Endothelial cell (in vitro differentiated cells): ENCODE results near the gene DUOX1. TPM values are rescaled to one million over a fixed set of nuclear protein-coding genes. Genes with fewer than 3 reads are reported as not detected.

Source experiments
- DNase-seq: peaks from one replicate; pipeline ENCODE4 v3.0.0; 2021; ENCODE audit warnings: low spot score
- H3K27ac Mint-ChIP-seq: one replicate; pipeline ENCODE4 v1.8.0; 2021; ENCODE audit warnings: mixed read lengths, inconsistent platforms; ENCODE audit not compliant: unreplicated experiment
- H3K27me3 Mint-ChIP-seq: one replicate; pipeline ENCODE4 v1.8.0; 2021; ENCODE audit warnings: mild to moderate bottlenecking, moderate library complexity, mixed read lengths, inconsistent platforms; ENCODE audit not compliant: unreplicated experiment
- H3K36me3 Mint-ChIP-seq: one replicate; pipeline ENCODE4 v1.8.0; 2021; ENCODE audit warnings: mild to moderate bottlenecking, low read depth, mixed read lengths, inconsistent platforms; ENCODE audit not compliant: unreplicated experiment
- H3K4me1 Mint-ChIP-seq: one replicate; pipeline ENCODE4 v1.8.0; 2021; ENCODE audit warnings: mild to moderate bottlenecking, mixed read lengths, inconsistent platforms; ENCODE audit not compliant: unreplicated experiment
- H3K4me3 Mint-ChIP-seq: one replicate; pipeline ENCODE4 v1.8.0; 2021; ENCODE audit warnings: mild to moderate bottlenecking, mixed read lengths, inconsistent platforms; ENCODE audit not compliant: unreplicated experiment
- H3K9me3 Mint-ChIP-seq: one replicate; pipeline ENCODE4 v1.8.0; 2021; ENCODE audit warnings: mixed read lengths, inconsistent platforms; ENCODE audit not compliant: unreplicated experiment
- CTCF ChIP-seq: fragments of 200-600 bp; sonication (generic); IDR thresholded peaks from one replicate; pipeline ENCODE4 v1.5.0; 2021; ENCODE audit warnings: antibody characterized with exemption; ENCODE audit not compliant: unreplicated experiment
- total RNA-seq: library from RNA; stranded (reverse); fragmentation: NEBNext Ultra II Directional; extraction: Animal tissue kit (Norgen Biotek cat#: 25700); gene quantifications from one replicate; pipeline ENCODE4 v1.2.1, GENCODE V29; 2021; ENCODE audit not compliant: unreplicated experiment

DUOX1 gene
- total RNA-seq, 1 donor from 2014 or later = not detected

DNA sequence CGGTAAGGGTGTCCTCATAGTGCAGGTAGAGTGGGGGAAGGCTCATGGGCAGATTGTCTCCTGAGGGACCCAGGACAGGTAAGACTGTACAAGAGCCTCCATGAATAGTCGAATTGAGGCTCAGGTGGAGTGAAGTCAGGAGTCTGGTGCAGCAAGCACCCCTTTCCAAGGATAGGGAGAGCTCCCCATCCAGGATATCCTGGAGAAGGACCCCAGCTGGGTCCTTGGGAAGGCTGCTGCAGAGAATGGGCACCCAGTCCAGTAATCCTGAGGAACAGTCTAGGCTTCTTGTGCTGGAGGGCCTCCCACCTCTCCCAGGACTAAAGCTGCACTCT lies 15.1 kb upstream of the DUOX1 start:
- no peak for DNase-seq
- peaks cover 53% of the 10 kb centered on the region for H3K27me3 Mint-ChIP-seq
- no peak for TF ChIP-seq CTCF
- no peak overlapping the region for H3K4me3 Mint-ChIP-seq
- no peaks in the 10 kb centered on the region for H3K9me3 Mint-ChIP-seq
- peaks cover 24% of the 10 kb centered on the region for H3K4me1 Mint-ChIP-seq
- peaks cover 3% of the 10 kb centered on the region for H3K36me3 Mint-ChIP-seq
- no peak overlapping the region for H3K27ac Mint-ChIP-seq

DNA sequence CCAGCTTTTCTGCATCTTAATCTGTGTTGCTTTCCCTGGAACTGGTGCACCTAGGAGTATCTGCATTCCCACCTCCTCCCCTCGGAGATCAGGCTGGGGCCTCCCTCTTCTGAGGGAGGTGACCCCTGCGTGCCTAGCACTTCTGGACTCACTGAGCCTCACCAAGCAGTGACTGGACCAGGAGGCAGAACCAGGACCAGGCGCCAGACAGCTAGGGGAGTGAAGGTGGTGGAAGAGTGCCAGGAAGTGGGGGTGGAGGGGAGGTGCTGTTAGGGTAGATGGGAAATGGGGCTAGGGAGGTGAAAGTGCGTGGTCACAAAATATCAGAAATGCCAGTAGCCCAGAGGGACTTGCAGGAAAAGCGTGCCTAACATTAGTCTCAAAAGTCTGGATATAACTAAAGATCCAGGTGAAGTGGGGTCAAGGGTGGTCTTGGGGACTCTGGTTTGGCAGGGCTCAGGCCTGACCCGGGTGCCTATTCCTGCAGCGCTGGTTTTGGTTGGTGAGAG lies 14.4 kb upstream of the DUOX1 start:
- Mint-ChIP-seq H3K9me3 (no peaks in the 10 kb centered on the region), H3K4me3 (no peak overlapping the region), H3K27me3 (peaks cover 49% of the 10 kb centered on the region), H3K4me1 (peaks cover 21% of the 10 kb centered on the region), H3K36me3 (peaks cover 3% of the 10 kb centered on the region), H3K27ac (no peak overlapping the region)
- no peak for DNase-seq
- no peak for TF ChIP-seq CTCF

GRCh38 chr15:45116006-45116481 lies 13.8 kb upstream of the DUOX1 start:
- Mint-ChIP-seq H3K27me3 (peaks cover 47% of the 10 kb centered on the region), H3K9me3 (no peaks in the 10 kb centered on the region), H3K27ac (no peak overlapping the region), H3K4me1 (peaks cover 22% of the 10 kb centered on the region), H3K4me3 (no peak overlapping the region), H3K36me3 (peaks cover 3% of the 10 kb centered on the region)
- no peak for TF ChIP-seq CTCF
- no peak for DNase-seq

DNA sequence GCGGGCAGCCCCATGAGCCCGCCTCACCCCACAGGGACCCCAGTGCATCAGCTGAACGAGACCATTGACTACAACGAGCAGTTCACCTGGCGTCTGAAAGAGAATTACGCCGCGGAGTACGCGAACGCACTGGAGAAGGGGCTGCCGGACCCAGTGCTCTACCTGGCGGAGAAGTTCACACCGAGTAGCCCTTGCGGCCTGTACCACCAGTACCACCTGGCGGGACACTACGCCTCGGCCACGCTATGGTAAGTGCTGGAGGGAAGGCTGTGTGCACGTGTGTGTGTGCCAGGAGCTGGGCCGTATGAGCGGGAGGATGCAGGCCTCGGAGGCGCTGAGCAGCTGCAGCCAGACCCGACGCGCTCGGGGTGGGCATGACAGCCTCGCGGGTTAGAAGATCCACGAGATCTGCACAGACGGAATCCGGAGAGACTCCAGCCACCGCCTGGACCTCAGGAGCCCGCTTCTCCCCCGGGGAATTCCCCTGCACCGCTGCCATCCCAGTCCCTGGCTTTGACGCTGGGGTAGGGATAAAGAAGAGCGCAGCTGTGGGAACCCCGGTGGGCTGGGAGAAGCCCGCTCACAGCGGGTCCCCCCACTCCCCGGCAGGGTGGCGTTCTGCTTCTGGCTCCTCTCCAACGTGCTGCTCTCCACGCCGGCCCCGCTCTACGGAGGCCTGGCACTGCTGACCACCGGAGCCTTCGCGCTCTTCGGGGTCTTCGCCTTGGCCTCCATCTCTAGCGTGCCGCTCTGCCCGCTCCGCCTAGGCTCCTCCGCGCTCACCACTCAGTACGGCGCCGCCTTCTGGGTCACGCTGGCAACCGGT lies 13.1 kb upstream of the DUOX1 start:
- peaks cover 27% of the 10 kb centered on the region for H3K4me1 Mint-ChIP-seq
- H3K36me3 Mint-ChIP-seq = peaks cover 3% of the 10 kb centered on the region
- H3K4me3 Mint-ChIP-seq = no peak overlapping the region
- TF ChIP-seq CTCF = no peak
- no peak for DNase-seq
- no peak overlapping the region for H3K27ac Mint-ChIP-seq
- no peaks in the 10 kb centered on the region for H3K9me3 Mint-ChIP-seq
- peaks cover 47% of the 10 kb centered on the region for H3K27me3 Mint-ChIP-seq
